Neuronal stem cell (in vitro differentiated cells): ENCODE data around the gene THEM4.
A peak's percentile ranks its signal among the peaks of the same experiment; 100 is the strongest.

Experiments
- DNase-seq: peaks from one replicate; pipeline ENCODE4 v3.0.0-alpha.2; 2013; ENCODE audit warnings: low spot score
- H2AFZ ChIP-seq: one replicate; pipeline ENCODE4 v1.6.1; 2013; ENCODE audit warnings: mild to moderate bottlenecking, low read length, inconsistent platforms
- H2AK5ac ChIP-seq: 2 replicates; pipeline ENCODE4 v1.6.1; 2013; ENCODE audit warnings: low read depth, mild to moderate bottlenecking, inconsistent platforms, low read length, moderate library complexity, mixed read lengths
- H2BK120ac ChIP-seq: 2 replicates; pipeline ENCODE4 v1.6.1; 2013; ENCODE audit warnings: low read depth, mild to moderate bottlenecking, inconsistent platforms, low read length, moderate library complexity, mixed read lengths
- H2BK12ac ChIP-seq: one replicate; pipeline ENCODE4 v1.6.1; 2013; ENCODE audit warnings: low read length, inconsistent platforms
- H2BK15ac ChIP-seq: 2 replicates; pipeline ENCODE4 v1.6.1; 2013; ENCODE audit warnings: mild to moderate bottlenecking, low read length, inconsistent platforms, mixed read lengths
- H2BK5ac ChIP-seq: one replicate; pipeline ENCODE4 v1.6.1; 2013; ENCODE audit warnings: inconsistent platforms, mild to moderate bottlenecking, low read length, moderate library complexity
- H3K14ac ChIP-seq: one replicate; pipeline ENCODE4 v1.6.1; 2013; ENCODE audit warnings: low read length, inconsistent platforms
- H3K18ac ChIP-seq: 2 replicates; pipeline ENCODE4 v1.6.1; 2013; ENCODE audit warnings: low read length, inconsistent platforms
- H3K23ac ChIP-seq: 2 replicates; pipeline ENCODE4 v1.6.1; 2013; ENCODE audit warnings: low read depth, mild to moderate bottlenecking, mixed read lengths, low read length, inconsistent platforms; ENCODE audit not compliant: poor library complexity
- H3K27ac ChIP-seq: replicated peaks from 3 replicates; pipeline ENCODE4 v1.5.1; 2013; ENCODE audit warnings: low read length, inconsistent platforms
- H3K27me3 ChIP-seq, 3 experiments: 2 replicates each; pipeline ENCODE4 v1.6.1; 2013; ENCODE audit warnings: low read length in 3 of 3, mild to moderate bottlenecking in 2 of 3, inconsistent platforms in 1 of 3, low read depth in 1 of 3, mixed read lengths in 1 of 3, moderate library complexity in 1 of 3; ENCODE audit not compliant: control insufficient read depth in 3 of 3, insufficient read depth in 3 of 3
- H3K36me3 ChIP-seq, 2 donors: replicated peaks in 1 of 2; 2 replicates each; pipeline ENCODE4 v1.6.1; 2013; ENCODE audit warnings: low read length in 2 of 2; ENCODE audit not compliant: control insufficient read depth in 2 of 2, insufficient read depth in 2 of 2
- H3K4ac ChIP-seq: 2 replicates; pipeline ENCODE4 v1.6.1; 2013; ENCODE audit warnings: inconsistent platforms, mild to moderate bottlenecking, low read length, moderate library complexity
- H3K4me1 ChIP-seq, 2 donors: 1 replicate in 1 of 2; 2 replicates in 1 of 2; pipeline ENCODE4 v1.6.1; 2013; ENCODE audit warnings: low read length in 2 of 2, low read depth in 1 of 2; ENCODE audit not compliant: control insufficient read depth in 2 of 2, insufficient read depth in 1 of 2
- H3K4me2 ChIP-seq: one replicate; pipeline ENCODE4 v1.6.1; 2013; ENCODE audit warnings: mild to moderate bottlenecking, low read length, inconsistent platforms; ENCODE audit not compliant: insufficient read depth, poor library complexity, severe bottlenecking
- H3K4me3 ChIP-seq, 2 donors: 2 replicates each; pipeline ENCODE4 v1.5.1; 2013; ENCODE audit warnings: low read length in 2 of 2, mild to moderate bottlenecking in 2 of 2, inconsistent platforms in 1 of 2, moderate library complexity in 1 of 2
- H3K79me1 ChIP-seq: one replicate; pipeline ENCODE4 v1.6.1; 2013; ENCODE audit warnings: low read depth, mild to moderate bottlenecking, inconsistent platforms, low read length, moderate library complexity
- H3K9ac ChIP-seq: one replicate; pipeline ENCODE4 v1.6.1; 2013; ENCODE audit warnings: mild to moderate bottlenecking, low read depth, low read length, inconsistent platforms; ENCODE audit not compliant: poor library complexity
- H3K9me3 ChIP-seq, 2 donors: replicated peaks in 1 of 2; 2 replicates each; pipeline versions ENCODE3 to v1.6.1; 2013; ENCODE audit warnings: low read length in 2 of 2, mild to moderate bottlenecking in 2 of 2, inconsistent platforms in 1 of 2, low read depth in 1 of 2, mixed read lengths in 1 of 2, moderate library complexity in 1 of 2; ENCODE audit not compliant: control insufficient read depth in 2 of 2, insufficient read depth in 1 of 2
- H4K8ac ChIP-seq: one replicate; pipeline ENCODE4 v1.6.1; 2013; ENCODE audit warnings: low read depth, mild to moderate bottlenecking, inconsistent platforms, low read length, moderate library complexity
- H4K91ac ChIP-seq: one replicate; pipeline ENCODE4 v1.6.1; 2013; ENCODE audit warnings: low read length, low read depth, mild to moderate bottlenecking, inconsistent platforms; ENCODE audit not compliant: poor library complexity
- WGBS, 2 donors: extraction: QIAGEN DNeasy Blood & Tissue Kit; methylation state at CpG; one replicate each; pipeline ENCODE4 v1.1.7; 2013; ENCODE audit warnings: missing lambda C conversion rate in 2 of 2, mixed read lengths in 1 of 2; ENCODE audit not compliant: insufficient read length in 2 of 2, insufficient replicate concordance in 1 of 2; ENCODE audit errors: extremely low coverage in 2 of 2; 5-methylcytosine and 5-hydroxymethylcytosine counted together

The THEM4 gene

DNA sequence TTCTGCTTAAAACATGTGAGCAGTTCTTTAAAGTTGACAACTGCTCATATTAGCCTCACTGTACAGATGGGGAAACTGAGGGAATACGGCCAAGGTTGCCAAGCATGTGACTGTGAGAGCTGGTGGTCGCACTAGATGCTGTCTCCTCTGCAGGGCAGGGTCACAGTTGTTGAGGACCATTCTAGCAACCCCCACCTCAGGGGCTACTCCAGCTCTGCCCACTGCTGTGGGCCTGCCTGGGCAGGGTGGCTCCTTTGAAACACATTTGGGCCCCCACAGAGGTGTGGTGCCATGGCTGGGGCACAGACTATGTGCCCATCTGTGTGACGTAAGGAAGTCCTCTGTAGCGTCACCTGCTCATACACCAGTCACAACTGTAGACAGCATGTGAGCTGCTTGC, 56.6 kb downstream of the THEM4 start:
- Histone ChIP-seq H3K4me1 (peaks cover 0 to 1% of the 10 kb centered on the region in 2 donors), H3K4ac (no peak overlapping the region), H3K79me1 (no peaks in the 10 kb centered on the region), H2BK120ac (no peak overlapping the region), H3K4me2 (no peak overlapping the region), H2BK12ac (no peak overlapping the region), H3K23ac (peak overlapping the region; percentile 44), H3K36me3 (no peaks in the 10 kb centered on the region), H3K27me3 (peaks cover 0 to 64% (median 0%) of the 10 kb centered on the region in 3 experiments), H2BK5ac (no peak overlapping the region), H3K9ac (no peak overlapping the region), H4K8ac (no peak overlapping the region), H3K27ac (no peak overlapping the region), H3K9me3 (no peaks in the 10 kb centered on the region), H2BK15ac (no peak overlapping the region), H3K18ac (no peak overlapping the region), H3K14ac (no peak overlapping the region), H3K4me3 (no peak overlapping the region), H2AFZ (no peak overlapping the region), H4K91ac (no peak overlapping the region), H2AK5ac (peak overlapping the region; percentile 11)
- no peak for DNase-seq
- no CpG with 5 or more reads among the region's 4 CpGs for WGBS, 2 donors

DNA sequence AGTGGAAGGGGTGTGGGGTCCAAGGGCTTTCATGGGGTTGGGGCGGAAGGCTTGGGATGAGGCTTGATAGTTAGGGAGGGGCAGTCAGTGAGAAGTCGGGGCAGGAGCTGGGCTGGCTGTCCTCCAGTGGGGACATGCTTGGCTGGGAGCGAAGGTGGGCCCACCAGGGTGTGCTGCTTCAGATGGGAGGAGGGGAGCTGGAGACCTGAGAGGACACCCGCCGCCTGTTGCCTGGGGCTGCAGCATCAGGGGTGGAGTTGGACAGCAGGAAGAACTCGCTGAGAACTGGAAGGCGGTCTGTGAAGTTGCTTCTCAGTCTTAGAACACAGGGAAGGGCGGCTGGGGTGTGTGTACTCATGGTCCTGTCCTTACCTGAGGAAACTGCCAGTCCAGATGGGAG, 57.4 kb downstream of the THEM4 start:
- peak overlapping the region; percentile 71 for H3K14ac ChIP-seq
- H4K91ac ChIP-seq, result peak overlapping the region; percentile 2
- H3K79me1 ChIP-seq, result no peaks in the 10 kb centered on the region
- WGBS, 2 donors, result no CpG with 5 or more reads among the region's 8 CpGs
- H3K4ac ChIP-seq, result peak overlapping the region; percentile 17
- peaks cover 0 to 1% of the 10 kb centered on the region in 2 donors for H3K4me1 ChIP-seq
- peak overlapping the region; percentile 21 for H3K9ac ChIP-seq
- H3K36me3 ChIP-seq, result no peaks in the 10 kb centered on the region
- peaks cover 0 to 64% (median 0%) of the 10 kb centered on the region in 3 experiments for H3K27me3 ChIP-seq
- H2BK15ac ChIP-seq, result no peak overlapping the region
- no peak overlapping the region for H2BK12ac ChIP-seq
- H2AK5ac ChIP-seq, result peak overlapping the region; percentile 56
- H3K23ac ChIP-seq, result no peak overlapping the region
- DNase-seq, result no peak
- H3K9me3 ChIP-seq, result no peaks in the 10 kb centered on the region
- H3K4me3 ChIP-seq, result no peak overlapping the region
- no peak overlapping the region for H3K27ac ChIP-seq
- H2BK5ac ChIP-seq, result peak overlapping the region; percentile 75
- no peak overlapping the region for H2BK120ac ChIP-seq
- peak overlapping the region; percentile 19 for H3K18ac ChIP-seq
- no peak overlapping the region for H4K8ac ChIP-seq
- H2AFZ ChIP-seq, result no peak overlapping the region
- H3K4me2 ChIP-seq, result no peak overlapping the region

DNA sequence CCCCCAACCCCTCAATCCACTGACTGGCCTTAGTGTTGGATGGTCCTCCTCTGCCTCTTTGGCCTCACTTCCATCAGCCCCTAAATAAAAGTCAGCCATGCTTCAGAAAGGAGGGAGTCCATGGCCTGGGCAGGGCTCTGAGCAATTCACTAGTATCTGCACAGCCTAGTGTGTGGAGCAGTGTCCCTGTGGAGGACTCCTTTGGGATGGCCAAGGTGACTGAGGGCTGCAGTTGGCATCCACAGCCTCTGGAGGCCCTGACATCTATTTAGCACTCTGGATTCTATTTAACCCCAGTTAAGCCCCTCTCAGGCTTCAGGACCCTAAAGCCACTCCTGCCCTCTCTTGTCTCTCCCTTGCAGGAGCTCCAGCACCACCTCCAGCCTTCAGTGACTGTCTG, 59.4 kb downstream of the THEM4 start:
- Histone ChIP-seq H3K27me3 (peaks cover 0 to 74% (median 0%) of the 10 kb centered on the region in 3 experiments), H3K4me3 (no peak overlapping the region), H2BK15ac (no peak overlapping the region), H3K14ac (no peak overlapping the region), H3K4me2 (no peak overlapping the region), H4K8ac (no peak overlapping the region), H2AFZ (no peak overlapping the region), H2BK5ac (no peak overlapping the region), H3K4ac (no peak overlapping the region), H4K91ac (no peak overlapping the region), H3K4me1 (peaks cover 0 to 1% of the 10 kb centered on the region in 2 donors), H3K36me3 (no peaks in the 10 kb centered on the region), H3K9ac (no peak overlapping the region), H3K9me3 (no peaks in the 10 kb centered on the region), H2BK120ac (no peak overlapping the region), H3K79me1 (no peaks in the 10 kb centered on the region), H3K27ac (no peak overlapping the region), H2AK5ac (no peak overlapping the region), H3K23ac (no peak overlapping the region), H3K18ac (no peak overlapping the region), H2BK12ac (no peak overlapping the region)
- no peak for DNase-seq

DNA sequence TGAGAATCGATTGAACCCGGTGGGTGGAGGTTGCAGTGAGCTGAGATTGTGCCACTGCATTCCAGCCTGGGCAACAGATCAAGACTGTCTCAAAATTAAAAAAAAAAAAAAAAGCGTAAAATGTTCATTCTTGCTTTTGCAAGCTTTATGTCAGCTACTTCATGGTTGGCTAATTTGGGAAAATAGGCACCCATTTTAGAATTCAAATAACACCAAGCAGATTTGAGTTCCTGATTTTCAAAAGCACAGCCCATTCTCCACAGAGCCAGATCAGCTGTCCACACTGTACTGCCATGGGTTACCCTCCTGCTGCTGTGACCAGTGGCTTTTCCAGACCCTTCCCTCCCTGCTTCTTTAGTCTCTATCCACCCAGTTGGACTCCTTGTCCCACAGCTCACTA, 60.2 kb downstream of the THEM4 start:
- H3K27me3 ChIP-seq, result peaks cover 0 to 82% (median 0%) of the 10 kb centered on the region in 3 experiments
- H3K18ac ChIP-seq, result no peak overlapping the region
- H4K8ac ChIP-seq, result no peak overlapping the region
- H4K91ac ChIP-seq, result no peak overlapping the region
- no peak overlapping the region for H3K4ac ChIP-seq
- no peak overlapping the region for H3K4me3 ChIP-seq
- no peak overlapping the region for H3K14ac ChIP-seq
- no peaks in the 10 kb centered on the region for H3K9me3 ChIP-seq
- H3K36me3 ChIP-seq, result no peaks in the 10 kb centered on the region
- no peak overlapping the region for H2BK120ac ChIP-seq
- peaks cover 0 to 1% of the 10 kb centered on the region in 2 donors for H3K4me1 ChIP-seq
- H3K9ac ChIP-seq, result no peak overlapping the region
- H2BK12ac ChIP-seq, result no peak overlapping the region
- no peak overlapping the region for H3K23ac ChIP-seq
- no peak overlapping the region for H2AK5ac ChIP-seq
- H2BK15ac ChIP-seq, result no peak overlapping the region
- no peak overlapping the region for H3K27ac ChIP-seq
- no peak overlapping the region for H2AFZ ChIP-seq
- H3K4me2 ChIP-seq, result no peak overlapping the region
- DNase-seq, result no peak
- no peaks in the 10 kb centered on the region for H3K79me1 ChIP-seq
- H2BK5ac ChIP-seq, result no peak overlapping the region
- no CpG with 5 or more reads among the region's 3 CpGs for WGBS, 2 donors
